Thymus (tissue), 11 donors: ENCODE data around the gene SYT11. TPM values are rescaled to one million over a fixed set of nuclear protein-coding genes. Genes with fewer than 3 reads are reported as not detected.
"Not testable (repeated sequence)": the region's sequence is repeated elsewhere in the genome, so short reads cannot be mapped to it uniquely, and the experiment has no call there.

Experiments used
- DNase-seq, 9 donors: peaks; one replicate each; pipeline ENCODE4 v3.0.0-alpha.2; 2013; ENCODE audit warnings: low spot score in 9 of 9, low read depth in 6 of 9, missing footprints in 1 of 9
- H3K27ac ChIP-seq, 2 donors: one replicate each; pipeline ENCODE4 v1.5.1; 2013; ENCODE audit warnings: control low read depth in 1 of 2, low read depth in 1 of 2, low read length in 1 of 2, mild to moderate bottlenecking in 1 of 2, moderate library complexity in 1 of 2
- H3K27me3 ChIP-seq, 2 donors: one replicate each; pipeline ENCODE4 v1.5.1; 2013; ENCODE audit warnings: low read length in 1 of 2; ENCODE audit not compliant: control insufficient read depth in 2 of 2, insufficient read depth in 1 of 2
- H3K36me3 ChIP-seq, 2 donors: one replicate each; pipeline ENCODE4 v1.5.1; 2013; ENCODE audit warnings: low read length in 1 of 2, mild to moderate bottlenecking in 1 of 2, moderate library complexity in 1 of 2; ENCODE audit not compliant: control insufficient read depth in 2 of 2, insufficient read depth in 2 of 2
- H3K4me1 ChIP-seq, 2 donors: one replicate each; pipeline ENCODE4 v1.5.1; 2013; ENCODE audit warnings: low read length in 2 of 2; ENCODE audit not compliant: control insufficient read depth in 2 of 2, insufficient read depth in 2 of 2
- H3K4me3 ChIP-seq, 2 donors: one replicate each; pipeline ENCODE4 v1.5.1; 2013; ENCODE audit warnings: low read length in 2 of 2, control low read depth in 1 of 2, mild to moderate bottlenecking in 1 of 2
- H3K9me3 ChIP-seq, 2 donors: one replicate each; pipeline ENCODE4 v1.5.1; 2013; ENCODE audit warnings: low read length in 1 of 2, mild to moderate bottlenecking in 1 of 2; ENCODE audit not compliant: control insufficient read depth in 2 of 2, insufficient read depth in 1 of 2
- WGBS: extraction: QIAGEN DNeasy Blood & Tissue Kit; methylation state at CpG from one replicate; pipeline ENCODE4 v1.1.7; 2013; 5-methylcytosine and 5-hydroxymethylcytosine counted together
- polyA plus RNA-seq: library from polyadenylated mRNA; stranded (reverse); fragments of 200-250 nt; gene quantifications from one replicate; pipeline ENCODE4 v1.2.3, GENCODE V29; 2013
- total RNA-seq: library from RNA; stranded (reverse); fragments of 120-200 nt; gene quantifications from one replicate; pipeline ENCODE4 v1.2.4, GENCODE V29; 2013
- donor health status: healthy.

SYT11 gene
- total and polyA plus RNA-seq, 2 donors: 3.3 to 3.6 TPM

DNA sequence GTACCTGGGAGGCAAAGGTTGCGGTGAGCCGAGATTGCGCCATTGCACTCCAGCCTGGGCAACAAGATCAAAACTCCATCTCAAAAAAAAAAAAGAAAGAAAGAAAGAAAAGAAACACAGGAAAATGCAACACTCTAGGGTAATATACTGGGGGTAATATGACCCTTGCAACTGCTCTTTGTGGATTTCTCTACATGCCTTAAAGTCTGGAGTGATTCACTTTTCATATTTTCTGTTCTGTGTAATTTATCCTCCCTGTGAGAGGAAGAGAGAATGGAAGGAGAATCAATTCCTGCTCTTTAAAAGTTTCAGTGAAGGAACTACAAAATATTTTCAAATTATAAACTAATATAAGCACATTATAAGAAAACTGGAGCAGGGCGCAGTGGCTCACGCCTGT is 29.1 kb downstream of the SYT11 start:
- Histone ChIP-seq H3K9me3 (no peaks in the 10 kb centered on the region), H3K4me1 (peaks cover 1 to 3% of the 10 kb centered on the region in 2 donors), H3K27me3 (no peaks in the 10 kb centered on the region), H3K4me3 (no peak overlapping the region), H3K36me3 (no peaks in the 10 kb centered on the region), H3K27ac (no peak overlapping the region)
- no peak for DNase-seq
- WGBS: 98% methylated on average over 5 of the region's 5 CpGs

DNA sequence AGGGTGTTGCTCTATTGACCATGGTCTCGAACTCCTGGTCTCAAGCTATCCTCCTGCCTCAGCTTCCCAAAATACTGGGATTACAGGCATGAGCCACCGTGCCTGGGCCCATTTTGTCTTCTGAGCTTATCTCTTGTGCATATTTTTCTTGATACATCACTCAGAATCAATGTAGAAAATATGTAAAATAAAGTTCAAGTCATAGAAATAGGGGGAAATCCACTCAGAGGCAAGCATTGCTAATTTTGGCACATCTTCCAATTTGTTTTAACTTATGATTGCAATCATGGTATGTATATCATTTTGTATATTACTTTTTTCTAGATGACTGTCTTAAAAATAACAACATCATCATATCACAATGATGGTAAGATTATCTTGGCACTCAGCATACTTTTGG is 30.2 kb downstream of the SYT11 start:
- Histone ChIP-seq H3K36me3 (no peaks in the 10 kb centered on the region), H3K9me3 (no peaks in the 10 kb centered on the region), H3K4me3 (no peak overlapping the region), H3K4me1 (peaks cover 2 to 9% of the 10 kb centered on the region in 2 donors), H3K27me3 (no peaks in the 10 kb centered on the region), H3K27ac (no peak overlapping the region)
- WGBS: 86% methylated on average over 2 of the region's 2 CpGs
- DNase-seq: no peak

DNA sequence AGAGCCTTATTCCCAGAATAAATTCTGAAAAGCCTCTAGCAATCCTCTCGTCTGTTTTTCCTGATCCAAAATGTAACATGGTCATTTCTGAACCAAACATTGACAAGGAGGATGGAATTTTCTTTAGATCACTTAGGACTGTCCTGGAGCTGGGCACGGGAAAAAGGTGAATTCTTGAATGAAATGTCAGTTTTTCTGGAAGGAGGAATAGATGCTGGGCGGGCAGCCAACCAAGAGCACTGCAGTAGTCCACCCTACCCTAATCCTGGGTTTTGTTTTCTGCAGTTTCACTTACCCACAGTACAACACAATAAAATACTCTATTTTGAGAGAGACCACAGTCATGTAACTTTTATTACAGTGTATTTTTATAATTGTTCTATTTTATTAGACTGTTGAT is 30.9 kb downstream of the SYT11 start:
- H3K4me3 ChIP-seq: no peak overlapping the region
- no peaks in the 10 kb centered on the region for H3K27me3 ChIP-seq
- 79% methylated on average over 3 of the region's 3 CpGs for WGBS
- no peak overlapping the region for H3K27ac ChIP-seq
- no peaks in the 10 kb centered on the region for H3K36me3 ChIP-seq
- DNase-seq: no peak
- no peaks in the 10 kb centered on the region for H3K9me3 ChIP-seq
- H3K4me1 ChIP-seq: peaks cover 2 to 9% of the 10 kb centered on the region in 2 donors

DNA sequence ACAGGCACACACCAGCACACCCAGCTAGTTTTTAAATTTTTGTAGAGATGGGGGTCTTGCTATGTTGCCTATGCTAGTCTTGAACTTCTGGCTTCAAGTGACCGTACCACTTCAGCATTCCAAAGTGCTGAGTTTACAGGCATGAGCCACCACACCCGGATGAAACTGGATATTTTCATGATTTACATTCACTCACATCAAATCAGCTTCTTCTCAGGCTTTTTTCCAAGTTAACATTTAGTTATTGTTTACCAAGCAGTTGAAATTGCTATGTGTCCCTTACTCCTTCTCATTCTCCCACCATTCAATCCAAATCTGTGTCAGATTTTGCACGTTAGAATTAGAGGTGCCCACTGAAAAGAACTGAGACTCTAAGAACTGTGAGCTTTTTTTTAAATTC is 33.4 kb downstream of the SYT11 start:
- no peak overlapping the region for H3K4me3 ChIP-seq
- DNase-seq: no peak
- peak overlapping the region; percentile 73 to 76 for H3K27ac ChIP-seq
- no peaks in the 10 kb centered on the region for H3K27me3 ChIP-seq
- no peaks in the 10 kb centered on the region for H3K9me3 ChIP-seq
- 91% methylated on average over 3 of the region's 3 CpGs for WGBS
- peaks cover 4 to 14% of the 10 kb centered on the region in 2 donors for H3K36me3 ChIP-seq
- peaks cover 2 to 9% of the 10 kb centered on the region in 2 donors for H3K4me1 ChIP-seq

DNA sequence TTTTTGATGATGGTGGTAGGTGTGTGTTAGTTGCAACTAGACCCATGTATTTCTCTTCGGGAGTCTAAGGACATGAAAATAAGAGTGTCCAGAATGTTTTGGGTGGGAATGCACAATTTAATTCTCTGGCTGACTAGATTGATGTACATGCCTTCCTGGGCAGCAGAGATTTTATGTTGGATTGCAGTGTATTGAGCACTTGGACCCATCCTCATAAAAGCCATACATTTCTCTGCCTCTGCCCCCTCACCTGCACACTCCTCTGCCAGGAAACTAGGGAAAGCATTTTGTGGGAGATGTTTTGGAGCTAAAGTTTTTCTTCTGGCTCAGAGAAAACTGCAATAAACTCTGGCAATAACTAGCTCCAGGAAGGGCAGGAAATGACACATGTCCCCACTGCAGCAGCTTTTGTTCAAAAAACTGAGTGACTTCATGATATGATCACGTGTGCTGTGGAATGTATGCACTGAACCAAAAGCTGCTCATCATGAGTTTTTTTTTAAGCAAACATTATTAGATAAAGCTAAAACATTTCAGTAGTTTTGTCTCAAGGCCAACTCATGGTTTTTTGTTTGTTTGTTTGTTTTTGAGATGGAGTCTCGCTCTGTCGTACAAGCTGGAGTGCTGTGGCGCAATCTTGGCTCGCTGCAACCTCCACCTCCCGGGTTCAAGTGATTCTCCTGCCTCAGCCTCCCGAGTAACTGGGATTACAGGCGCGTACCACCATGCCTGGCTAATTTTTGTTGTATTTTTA is 34.2 kb downstream of the SYT11 start:
- H3K9me3 ChIP-seq: no peaks in the 10 kb centered on the region
- H3K4me1 ChIP-seq: peaks cover 2 to 9% of the 10 kb centered on the region in 2 donors
- no peak overlapping the region for H3K4me3 ChIP-seq
- H3K36me3 ChIP-seq: peaks cover 4 to 16% of the 10 kb centered on the region in 2 donors
- peak in 5 of 9 donors; percentile 24 to 70 (median 38) for DNase-seq
- H3K27me3 ChIP-seq: no peaks in the 10 kb centered on the region
- H3K27ac ChIP-seq: peak overlapping the region; percentile 73 to 76
- WGBS: 83% methylated on average over 10 of the region's 10 CpGs

DNA sequence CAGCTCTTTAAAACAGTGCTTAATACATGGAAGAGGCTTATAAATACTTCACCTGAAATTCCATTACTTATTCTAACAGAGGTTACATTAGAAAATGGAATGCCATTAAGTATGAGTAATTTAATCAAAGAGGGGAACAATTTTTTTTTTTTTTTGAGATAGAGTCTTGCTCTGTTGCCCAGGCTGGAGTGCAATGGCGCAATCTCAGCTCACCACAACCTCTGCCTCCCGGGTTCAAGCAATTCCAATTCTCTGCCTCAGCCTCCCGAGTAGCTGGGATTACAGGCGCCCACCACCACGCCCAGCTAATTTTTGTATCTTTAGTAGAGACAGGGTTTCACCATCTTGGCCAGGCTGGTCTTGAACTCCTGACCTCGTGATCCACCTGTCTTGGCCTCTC is 36.2 kb downstream of the SYT11 start:
- 97% methylated on average over 6 of the region's 6 CpGs for WGBS

DNA sequence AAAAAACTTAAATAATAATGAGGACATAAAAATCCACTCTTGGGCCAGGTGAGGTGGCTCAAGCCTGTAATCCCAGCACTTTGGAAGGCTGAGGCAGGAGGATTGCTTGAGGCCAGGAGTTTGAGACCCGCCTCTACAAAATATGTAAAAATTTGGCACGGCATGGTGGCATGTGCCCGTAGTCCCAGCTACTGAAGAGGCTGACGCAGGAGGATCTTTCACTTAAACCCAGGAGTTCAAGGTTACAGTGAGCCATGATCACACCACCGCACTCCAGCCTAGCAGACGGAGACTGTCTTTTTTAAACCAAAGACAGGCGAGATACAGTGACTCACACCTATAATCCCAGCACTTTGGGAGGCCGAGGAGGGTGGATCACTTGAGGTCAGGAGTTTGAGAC is 37.1 kb downstream of the SYT11 start:
- not testable (repeated sequence) for DNase-seq, H3K27me3 ChIP-seq, H3K27ac ChIP-seq, H3K4me3 ChIP-seq, H3K9me3 ChIP-seq, H3K4me1 ChIP-seq
- 98% methylated on average over 8 of the region's 8 CpGs for WGBS
- H3K36me3 ChIP-seq: peaks cover 31 to 44% of the 10 kb centered on the region in 2 donors

More for the DNA sequence above, 36.2 kb downstream of the SYT11 start:
- not testable (repeated sequence) for H3K9me3 ChIP-seq, H3K4me1 ChIP-seq, H3K27ac ChIP-seq, H3K27me3 ChIP-seq, DNase-seq, H3K4me3 ChIP-seq
- peaks cover 23 to 35% of the 10 kb centered on the region in 2 donors for H3K36me3 ChIP-seq

DNA sequence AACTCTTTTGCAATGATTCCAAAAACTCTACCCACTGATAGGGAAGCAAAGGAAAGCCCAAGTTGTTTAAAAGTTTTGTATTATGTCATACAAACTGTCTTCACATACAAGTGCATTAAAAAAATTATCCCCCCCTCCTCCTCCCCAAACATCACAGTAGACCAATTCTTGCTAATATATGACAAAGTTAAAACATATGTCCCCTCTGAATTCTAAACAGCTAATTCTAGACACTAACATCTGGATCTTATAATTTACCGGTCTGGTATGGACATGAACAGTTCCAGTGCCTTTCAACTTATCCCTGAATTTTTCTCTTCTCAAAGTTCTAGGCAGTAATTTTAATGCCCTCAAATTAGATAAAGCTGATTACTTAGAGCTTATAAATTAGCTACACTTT is 38.4 kb downstream of the SYT11 start:
- Histone ChIP-seq H3K4me3 (no peak overlapping the region), H3K4me1 (peaks cover 2 to 9% of the 10 kb centered on the region in 2 donors), H3K36me3 (peaks cover 39 to 47% of the 10 kb centered on the region in 2 donors), H3K27me3 (no peaks in the 10 kb centered on the region), H3K27ac (no peak overlapping the region), H3K9me3 (no peaks in the 10 kb centered on the region)
- 96% methylated on average over 1 of the region's 1 CpG for WGBS
- no peak for DNase-seq

DNA sequence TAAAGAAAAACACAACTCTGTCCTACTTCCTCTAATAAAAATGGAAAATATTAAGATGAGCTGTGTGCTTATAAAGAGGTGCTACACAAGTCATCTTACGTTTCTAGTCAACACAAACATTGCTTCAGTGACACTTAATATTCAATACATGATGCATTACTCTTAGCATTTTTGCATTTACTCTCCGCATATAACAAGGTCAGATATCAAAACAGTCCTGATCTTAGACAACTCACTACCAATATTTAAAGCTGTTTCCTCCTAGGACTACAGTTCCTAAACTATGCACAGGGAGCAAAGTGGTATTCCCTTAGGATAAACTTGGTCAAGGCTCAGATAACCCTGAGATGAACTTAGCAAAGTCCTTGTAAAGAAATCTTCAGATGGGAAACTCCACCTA is 39.5 kb downstream of the SYT11 start:
- H3K27me3 ChIP-seq: no peaks in the 10 kb centered on the region
- no peak overlapping the region for H3K4me3 ChIP-seq
- peaks cover 44 to 51% of the 10 kb centered on the region in 2 donors for H3K36me3 ChIP-seq
- peaks cover 0 to 2% of the 10 kb centered on the region in 2 donors for H3K4me1 ChIP-seq
- H3K27ac ChIP-seq: no peak overlapping the region
- no peak for DNase-seq
- no peaks in the 10 kb centered on the region for H3K9me3 ChIP-seq
- WGBS: 94% methylated on average over 2 of the region's 2 CpGs
